Measurements from ENCODE around the gene MTURN.
"Not testable (repeated sequence)": the region's sequence is repeated elsewhere in the genome, so short reads cannot be mapped to it uniquely, and the experiment has no call there.

The MTURN gene

DNA sequence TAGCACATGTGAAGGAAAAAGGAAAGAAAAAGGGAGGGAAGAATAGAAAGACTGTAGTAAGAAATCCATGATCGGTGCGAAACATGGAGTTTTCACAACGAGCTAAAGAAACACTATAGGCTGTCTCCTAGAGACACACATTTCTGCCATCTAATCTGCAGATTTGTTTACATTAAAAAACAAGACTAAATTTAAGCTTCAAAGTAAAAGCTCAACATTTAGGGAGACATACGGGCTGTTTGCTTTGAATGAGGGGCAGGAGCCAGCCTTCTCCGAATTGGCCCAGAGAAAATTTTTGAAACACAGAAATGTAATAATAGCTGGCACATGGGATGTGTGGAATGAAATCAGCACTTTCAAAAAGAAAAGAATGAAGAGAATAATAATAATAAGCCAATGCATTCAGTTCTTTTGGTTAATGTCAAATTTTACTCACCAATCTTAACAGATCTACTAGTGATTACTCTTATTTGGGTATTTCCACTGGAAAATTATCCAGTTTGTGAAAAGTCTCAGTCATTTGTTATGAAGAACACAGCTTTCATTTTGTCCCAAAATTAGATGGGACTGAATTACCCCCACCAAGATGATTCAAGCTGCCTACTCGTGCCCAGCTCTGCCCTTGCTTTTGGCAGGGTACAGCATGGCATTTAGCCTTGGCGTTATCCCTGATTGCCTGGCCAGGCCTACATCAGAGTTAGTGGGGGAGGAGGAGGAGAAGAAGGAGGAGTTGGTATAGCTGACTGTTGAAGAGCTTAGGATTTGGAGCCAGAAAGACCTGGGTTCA lies 47.1 kb downstream of the MTURN start:
- DNase-seq: no peak

DNA sequence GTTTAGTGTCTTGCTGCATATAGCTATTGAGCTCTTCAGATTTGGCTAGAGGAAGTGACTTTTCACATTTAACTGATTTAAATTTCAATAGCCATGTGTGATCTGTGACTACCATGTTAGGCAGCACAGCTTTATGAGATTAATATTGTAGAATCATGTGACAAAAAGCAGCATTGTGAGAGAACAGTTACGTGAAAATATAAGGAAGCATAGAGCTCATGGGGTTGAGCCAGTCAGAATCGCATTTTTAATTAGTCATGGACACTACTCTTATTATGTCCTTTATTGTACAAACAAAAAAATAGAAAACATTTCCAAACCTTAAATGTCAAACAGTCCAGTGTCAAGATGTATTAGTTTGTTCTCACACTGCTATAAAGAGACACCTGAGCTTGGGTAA lies 48.0 kb downstream of the MTURN start:
- no peak for DNase-seq

DNA sequence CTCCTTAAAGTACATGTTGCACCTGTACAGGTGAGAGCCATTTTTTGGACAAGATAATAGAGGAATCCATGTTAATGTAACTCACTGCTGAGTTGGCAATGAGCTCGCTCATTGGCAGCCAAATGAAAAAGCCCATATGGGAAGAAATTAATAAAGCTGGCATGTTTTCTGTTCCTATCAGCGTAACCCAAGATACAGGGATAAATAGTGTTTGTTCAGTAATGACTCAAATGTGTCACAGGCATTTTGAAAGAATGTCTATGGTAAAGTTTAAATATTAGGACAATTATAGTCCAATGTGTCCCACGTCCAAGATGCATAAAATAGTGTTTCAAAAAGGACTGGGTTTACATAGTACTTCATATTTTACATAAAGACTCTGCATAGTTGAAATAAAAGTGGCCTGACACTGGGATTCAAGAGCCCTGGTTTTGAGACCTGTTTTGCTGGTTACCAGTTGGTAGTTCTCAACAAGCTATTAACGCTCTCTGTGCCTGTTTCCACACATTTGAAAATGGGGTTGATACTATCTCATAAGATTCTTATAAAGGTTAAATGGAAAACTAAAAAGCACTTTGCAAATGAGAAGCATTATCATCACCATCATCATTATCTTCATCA lies 49.1 kb downstream of the MTURN start:
- no peak for DNase-seq

DNA sequence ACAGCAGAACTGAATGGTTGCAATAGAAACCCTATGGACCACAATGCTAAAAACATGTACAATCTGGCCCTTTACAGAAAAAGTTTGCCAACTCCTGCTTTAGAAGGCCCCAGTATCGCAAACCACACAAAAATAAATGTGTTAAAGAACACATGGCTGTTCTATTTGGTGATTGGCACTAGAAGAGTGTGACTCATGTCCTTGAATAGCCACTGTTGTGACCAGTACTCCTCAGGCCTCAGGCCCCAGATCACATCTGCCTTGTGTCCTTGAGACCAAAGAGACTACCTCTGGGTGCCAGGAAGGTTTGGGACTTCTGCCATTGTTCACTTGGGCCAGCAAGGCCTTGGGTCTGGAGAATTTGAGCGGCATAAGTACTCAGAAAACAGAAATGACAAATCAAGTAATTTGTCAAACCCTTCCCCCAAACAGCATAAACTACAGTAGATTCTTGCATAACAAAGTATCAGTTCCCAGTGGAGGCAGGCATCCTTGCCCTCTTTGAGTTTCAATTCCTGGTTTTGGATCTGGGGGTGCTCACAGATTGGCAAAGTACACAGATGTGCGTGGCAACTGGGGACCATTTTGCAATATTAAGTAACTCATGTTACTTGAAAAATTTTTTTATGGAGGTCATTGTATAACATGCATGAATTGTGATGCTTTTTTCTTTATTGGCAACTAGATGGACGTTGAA lies 50.2 kb downstream of the MTURN start:
- DNase-seq: no peak

DNA sequence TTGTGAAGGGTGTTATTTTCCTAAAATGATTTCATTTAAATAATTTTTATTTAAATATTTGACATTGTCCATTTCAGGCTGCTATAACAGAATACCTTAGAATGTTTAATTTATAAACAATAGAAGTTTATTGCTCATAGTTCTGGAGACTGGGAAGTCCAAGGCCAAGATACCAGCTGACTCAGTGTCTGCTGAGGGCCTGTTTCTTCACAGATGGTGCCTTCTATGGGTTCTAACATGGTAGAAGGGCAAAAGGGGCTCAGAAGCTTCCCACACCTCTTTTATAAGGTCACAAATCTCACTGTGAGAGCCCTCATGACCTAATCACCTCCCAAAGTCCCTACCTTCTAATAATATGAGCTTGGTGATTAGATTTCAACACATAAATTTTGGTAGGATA lies 50.7 kb downstream of the MTURN start:
- no peak for DNase-seq

DNA sequence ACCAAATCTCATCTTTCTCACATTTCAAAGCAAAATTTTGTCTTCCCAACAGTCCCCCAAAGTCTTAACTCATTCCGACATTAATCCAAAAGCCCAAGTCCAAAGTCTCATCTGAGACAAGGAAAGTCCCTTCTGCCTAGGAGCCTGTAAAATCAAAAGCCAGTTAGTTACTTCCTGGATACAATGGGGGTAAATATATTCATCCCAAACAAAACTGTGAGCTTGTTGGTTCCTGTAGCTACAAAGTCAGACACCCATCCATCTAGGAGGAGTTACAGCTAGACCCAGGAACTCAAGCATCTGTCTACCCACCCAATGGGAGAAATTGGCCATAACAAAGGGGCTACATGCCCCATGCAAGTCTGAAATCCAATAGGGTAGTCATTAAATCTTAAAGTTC lies 51.9 kb downstream of the MTURN start:
- DNase-seq: no peak

DNA sequence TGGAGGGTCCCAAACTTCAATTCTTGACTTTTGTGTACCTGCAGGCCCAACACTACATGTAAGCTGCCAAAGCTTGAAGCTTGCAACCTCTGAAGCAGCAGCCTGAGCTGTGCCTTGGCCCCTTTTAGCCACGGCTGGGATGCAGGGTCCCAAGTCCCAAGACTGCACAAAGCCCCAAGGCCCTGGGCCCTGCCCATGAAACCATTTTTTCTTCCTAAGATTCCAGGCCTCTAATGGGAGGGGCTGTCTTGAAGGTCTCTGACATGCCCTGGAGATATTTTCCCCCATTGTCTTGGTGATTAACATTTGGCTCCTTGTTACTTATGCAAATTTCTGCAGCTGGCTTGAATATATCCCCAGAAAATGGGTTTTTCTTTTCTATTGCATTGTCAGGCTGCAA lies 52.7 kb downstream of the MTURN start:
- no peak for DNase-seq

DNA sequence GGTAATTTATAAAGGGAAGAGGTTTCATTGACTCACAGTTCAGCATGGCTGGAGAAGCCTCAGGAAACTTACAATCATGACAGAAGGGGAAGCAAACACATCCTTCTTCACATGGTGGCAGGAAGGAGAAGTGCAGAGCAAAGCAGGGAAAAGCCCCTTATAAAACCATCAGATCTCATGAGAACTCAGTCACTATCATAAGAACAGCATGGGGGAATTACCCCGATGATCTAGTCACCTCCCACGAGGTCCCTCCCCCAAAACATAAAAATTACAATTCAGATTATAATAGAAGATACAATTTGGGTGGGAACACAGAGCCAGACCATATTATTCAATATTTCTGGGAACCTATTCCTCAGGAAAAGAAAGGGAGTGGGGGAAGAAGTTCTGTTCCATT lies 53.6 kb downstream of the MTURN start:
- not testable (repeated sequence) for DNase-seq

DNA sequence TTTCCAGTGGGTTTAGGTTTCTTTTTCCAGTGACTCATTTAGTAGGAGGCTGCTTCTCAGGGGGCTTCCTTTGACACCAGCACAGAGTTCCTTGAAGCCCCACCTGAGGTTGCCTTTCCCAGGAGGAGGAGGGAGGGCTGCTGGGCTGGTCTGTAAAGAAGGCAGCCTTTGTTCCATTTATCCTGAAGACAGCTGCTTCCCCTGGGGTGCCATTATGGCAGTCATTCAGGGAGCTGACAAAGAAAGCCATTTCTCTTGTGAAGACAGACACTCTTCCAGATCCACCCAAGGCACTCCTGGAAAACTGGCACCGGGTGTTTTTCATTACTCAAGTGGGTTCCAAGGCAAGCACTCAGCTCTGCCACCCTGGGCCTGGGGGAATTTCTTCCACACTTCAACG lies 54.0 kb downstream of the MTURN start:
- no peak for DNase-seq

DNA sequence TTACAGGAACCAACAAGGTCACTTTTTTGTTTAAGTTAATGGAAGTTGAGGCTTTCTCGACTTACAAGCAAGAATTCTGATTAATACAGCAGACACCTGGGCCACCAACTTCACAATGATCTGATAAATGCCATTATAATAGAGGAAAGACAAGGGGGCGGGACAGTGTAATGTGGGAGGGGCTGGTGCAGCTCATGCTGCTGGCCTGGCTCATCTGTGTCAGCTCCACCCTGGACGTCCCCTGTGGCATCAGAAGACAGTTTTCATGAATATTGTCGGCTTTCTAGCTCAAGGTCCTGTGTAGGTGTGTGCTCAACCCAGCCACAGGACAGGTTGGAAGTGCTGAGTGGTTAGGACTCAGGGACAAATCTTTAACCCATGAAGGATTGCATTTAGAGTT lies 57.0 kb downstream of the MTURN start:
- no peak for DNase-seq

DNA sequence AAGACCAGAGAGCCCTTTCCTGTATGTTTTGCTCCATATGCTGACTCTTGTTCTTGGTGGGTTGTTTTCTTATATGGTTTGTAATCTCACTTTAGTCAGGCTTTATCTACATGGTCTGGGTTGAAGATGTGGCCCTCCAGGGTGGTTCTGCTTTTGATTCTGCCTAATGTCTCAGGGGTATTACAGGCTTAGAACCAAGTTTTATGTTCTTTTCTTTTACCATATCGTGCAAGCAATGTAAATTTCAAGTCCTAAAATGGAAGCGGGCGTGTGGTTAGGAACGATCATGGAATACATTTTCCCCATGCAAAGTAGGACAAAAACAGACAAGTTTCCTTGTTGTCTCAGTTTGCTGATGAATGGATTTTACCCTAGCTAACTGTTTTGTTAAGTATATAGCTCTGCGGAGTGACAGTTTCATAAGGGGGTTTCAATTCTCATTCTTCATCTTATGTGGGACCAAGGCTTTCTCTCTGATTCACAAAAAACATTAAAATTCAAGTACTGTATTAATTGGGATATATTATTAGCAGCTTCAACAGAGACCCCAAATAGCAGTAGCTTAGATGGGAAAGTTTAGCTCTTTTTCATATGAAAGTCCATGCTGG lies 58.7 kb downstream of the MTURN start:
- no peak for DNase-seq

DNA sequence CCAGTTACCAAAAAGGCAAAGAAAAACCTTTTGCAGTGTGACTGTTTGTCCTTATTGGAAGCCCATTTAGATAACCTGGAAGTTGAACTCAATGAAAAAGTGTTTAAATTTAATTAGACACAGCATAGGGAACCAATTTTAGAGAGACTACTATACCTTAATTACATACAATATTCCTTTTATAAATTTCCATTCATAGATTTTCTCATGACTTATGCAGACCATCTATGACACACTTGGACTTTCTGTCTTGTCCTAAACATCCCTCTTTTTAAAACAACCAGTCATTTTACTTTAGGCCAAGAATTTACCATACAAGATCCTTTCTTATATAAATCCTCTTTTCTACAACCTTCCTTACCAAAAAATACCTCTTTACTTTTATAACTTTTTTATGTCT lies 61.6 kb downstream of the MTURN start:
- no peak for DNase-seq

DNA sequence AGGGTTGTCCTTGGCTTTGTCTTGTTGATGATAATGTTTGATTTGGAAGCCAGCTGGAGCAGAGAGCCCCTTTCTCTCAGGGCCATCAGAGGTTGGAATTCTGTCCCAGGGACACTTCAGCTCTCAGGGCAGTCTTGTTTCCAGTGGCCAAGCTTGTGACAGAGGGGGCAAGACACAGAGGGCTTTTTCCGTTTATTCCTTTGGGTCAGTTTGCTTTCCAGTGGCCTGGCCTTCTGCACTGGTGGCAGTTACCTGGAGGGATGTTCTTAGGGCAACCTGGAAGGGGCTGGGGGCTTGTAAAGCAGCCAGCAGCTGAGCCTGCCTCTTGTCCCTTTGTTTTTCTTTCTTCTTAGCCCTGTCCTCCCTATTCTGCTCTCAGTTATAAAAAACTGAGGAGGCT lies 62.7 kb downstream of the MTURN start:
- no peak for DNase-seq

DNA sequence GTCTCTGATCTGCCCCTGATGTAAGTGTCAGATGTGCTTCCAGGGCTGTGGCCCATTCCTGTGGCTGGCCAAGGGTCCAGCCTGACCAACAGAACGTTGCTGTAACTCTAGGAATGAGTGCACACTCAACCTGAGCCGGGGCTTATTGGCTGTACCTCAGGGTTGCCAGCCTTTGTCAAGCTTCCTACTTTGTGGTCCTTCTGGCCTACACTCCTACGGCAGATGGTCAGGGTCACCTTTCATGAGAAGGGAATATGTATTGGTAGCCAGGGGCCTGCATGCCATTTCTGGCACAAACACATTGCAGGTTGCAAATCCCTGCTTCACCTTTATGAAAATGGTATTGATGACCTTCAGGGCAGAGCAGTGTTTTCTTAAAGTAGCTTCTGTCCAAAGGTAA lies 64.5 kb downstream of the MTURN start:
- no peak for DNase-seq

DNA sequence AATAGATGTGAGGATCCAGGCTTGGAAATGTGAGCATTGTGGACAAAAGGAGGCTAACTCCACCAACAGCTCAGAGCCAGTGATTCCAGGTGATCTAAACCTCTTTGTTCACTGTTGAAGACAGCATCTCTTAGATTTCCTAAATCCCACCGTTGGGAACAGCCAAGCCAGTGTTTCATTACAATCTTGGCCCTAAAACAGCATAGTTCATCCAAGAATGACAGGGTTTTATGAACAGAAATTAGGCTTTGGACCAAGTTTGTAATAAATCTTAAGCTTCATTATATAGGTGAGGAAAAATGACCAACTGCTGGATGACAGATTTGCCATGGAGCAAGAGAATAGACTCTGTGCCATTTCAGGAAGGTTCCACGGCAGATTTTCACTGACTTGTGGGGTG lies 65.8 kb downstream of the MTURN start:
- DNase-seq: no peak

DNA sequence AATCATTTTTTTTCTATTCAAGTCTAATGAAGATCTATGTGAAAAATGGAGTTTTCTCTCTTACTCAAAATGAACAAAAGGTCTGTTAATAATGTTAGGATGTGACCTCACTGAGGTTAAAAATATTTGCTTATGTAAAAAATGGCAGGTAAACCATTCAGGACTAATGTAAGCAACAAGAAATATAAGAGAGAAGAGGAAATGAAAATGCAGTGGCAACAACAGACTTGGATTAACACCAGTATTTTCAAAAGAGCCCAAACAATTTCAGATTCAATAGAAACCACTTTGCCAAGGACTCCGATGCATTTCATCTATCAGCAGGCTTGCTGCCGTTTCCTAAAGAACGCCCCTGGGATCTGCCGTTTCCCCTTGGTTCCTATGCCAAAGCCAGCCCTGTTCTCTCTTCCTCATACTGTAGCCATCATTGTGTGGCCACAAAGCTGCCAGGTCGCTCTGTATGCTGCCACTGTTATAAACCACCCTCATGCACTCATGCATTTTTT lies 66.4 kb downstream of the MTURN start:
- DNase-seq: no peak

DNA sequence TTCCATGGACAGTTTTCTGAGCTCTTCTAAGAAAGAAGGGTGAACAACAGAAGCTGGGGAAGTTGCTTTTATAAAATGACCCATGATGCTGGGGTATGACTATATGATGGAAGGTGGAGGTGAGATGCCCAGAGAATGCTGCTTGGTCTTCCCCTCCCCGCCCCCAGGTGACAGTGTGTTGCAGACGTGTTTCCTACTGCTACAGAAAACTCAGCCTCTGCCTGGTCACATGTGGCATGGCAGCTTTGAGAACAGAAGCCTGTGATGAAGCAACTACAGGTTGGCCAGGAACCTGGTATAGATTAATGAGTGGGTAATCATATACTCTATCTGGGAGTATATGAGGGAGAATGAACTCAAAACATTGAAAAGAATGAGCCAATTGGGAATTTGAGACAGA lies 67.1 kb downstream of the MTURN start:
- DNase-seq: no peak

DNA sequence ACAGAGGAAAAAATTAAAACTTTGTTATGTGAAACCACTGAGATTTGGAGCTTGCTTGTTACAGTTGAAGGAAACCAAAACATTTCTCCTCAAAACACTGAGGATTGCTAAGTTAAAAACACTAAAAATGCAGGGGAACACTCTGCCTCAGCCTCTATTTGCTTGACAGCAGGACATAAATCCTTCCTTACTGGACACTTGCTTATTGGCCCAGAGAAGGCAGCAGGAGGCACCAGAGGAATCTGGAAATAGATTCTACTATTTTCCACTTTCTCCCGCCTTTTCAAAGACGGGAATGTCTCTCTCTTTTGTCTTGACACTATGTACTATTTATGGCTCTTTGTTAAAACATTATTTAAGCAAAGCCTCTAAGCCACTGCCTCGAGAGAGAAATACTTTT lies 67.9 kb downstream of the MTURN start:
- no peak for DNase-seq

DNA sequence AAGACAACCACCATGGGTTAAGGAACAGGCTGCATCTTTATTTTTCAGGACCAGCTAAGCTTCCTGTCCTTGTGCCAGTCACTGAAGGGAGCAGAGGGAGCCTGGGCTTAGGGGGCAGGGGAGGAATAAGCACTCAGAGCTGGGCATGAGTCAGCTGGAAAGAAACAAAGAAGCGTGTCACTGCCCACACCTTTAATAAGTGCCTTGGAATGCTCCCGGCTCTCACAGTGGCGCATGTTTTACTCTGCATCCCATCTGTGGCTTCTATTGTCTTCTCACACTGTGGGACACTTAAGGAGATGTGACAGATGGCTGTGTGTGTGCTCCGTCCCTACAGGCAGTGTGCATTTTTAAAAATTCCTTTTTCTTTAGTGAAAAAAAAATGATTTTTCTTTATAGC lies 71.7 kb downstream of the MTURN start:
- DNase-seq: no peak

DNA sequence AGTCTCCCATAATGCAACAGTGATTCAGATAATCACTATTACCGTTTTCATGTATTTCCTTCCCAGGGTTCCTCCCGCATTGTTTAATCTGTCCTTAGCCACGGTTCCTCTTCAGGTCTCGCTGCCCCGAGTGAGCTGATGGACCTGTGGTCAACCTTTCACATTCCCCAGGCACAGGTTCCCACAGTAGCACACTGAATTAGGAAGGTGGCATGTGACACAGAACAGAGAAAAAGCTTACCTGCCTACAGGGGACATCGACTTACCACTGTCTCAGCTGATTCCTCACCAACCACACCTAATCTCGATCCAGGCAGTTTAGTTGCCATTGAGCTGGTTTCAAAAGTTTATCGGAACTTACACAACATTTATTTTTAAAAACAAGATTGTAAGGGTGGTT lies 72.2 kb downstream of the MTURN start:
- DNase-seq: no peak

DNA sequence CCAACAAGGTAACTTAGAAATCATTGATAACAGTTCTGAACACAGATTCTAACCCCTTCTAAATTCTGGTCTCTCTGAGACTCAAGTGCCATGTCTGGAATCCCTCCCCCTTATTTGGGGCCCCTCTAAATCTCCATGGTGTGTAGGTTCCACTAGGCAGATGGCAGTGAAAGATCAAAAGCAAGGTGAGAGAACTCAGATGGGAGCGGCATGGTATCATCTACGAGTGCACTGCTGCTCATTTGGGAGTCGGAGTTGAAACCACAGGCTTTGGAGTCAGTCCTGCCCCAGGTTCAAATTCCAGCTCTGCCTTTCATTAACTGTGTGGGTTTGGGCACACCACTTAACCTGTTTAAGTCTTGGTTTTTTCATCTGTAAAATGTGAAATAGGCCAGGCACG lies 72.6 kb downstream of the MTURN start:
- DNase-seq: no peak

DNA sequence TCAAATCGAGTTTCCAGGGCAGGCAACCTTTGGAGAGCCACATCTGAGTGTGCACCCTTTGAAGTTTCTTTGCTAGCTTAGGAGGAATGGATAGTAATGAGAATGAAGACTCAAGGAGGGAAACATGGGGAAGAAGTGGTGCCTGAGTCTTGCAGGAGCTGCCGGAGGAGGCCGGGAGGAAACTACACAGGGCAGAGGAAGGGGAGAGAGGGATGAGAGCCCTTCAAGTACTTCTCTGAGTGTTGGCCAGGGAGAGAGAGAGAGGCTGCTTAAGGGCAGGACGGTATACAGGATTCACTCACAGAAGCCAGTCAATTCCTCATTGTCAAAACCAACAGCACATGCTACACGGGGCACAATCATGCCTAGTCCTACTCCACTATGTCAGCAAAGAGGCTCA lies 75.2 kb downstream of the MTURN start:
- no peak for DNase-seq

Measured in NCI-H510A treated with DMSO at 0.1 percent for 48 hours (cell line).